Fibroblast of pulmonary artery (primary cell): ENCODE data around the gene PAN3.

ENCODE experiments used
- DNase-seq: peaks from one replicate; pipeline ENCODE4 v3.0.0-alpha.2; 2010; ENCODE audit warnings: low read depth
- H3K4me3 ChIP-seq: replicated peaks from 2 replicates; pipeline ENCODE4 v1.5.1; 2011; ENCODE audit warnings: low read depth, mild to moderate bottlenecking, control low read depth, low read length, moderate library complexity
- CTCF ChIP-seq: IDR thresholded peaks from 2 replicates; pipeline ENCODE4 v1.5.1; 2011; ENCODE audit warnings: mild to moderate bottlenecking, control low read depth, low read length, inconsistent platforms; ENCODE audit errors: missing control alignments

The PAN3 gene

DNA sequence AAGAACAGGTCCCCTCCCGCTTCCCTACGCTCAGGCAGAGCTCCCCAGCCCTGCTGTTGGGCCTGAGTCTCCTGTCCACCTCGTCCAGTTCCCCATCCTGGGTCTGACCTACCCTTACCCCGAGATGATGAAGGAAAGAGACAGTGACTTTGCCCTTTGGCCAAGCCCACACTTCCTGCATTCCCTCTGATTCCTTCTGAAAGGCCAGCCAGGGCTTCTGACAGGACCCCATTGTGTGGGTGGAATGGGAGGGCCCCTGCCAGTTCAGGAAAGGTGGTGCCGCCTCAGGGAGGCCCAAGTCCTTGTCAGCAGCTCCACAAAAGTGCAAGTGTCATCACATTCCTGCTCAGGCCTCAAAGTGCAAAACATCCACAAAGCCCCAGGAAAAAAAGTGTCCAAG, 177.8 kb downstream of the PAN3 start:
- no peak for TF ChIP-seq CTCF
- DNase-seq: no peak
- no peak overlapping the region for H3K4me3 ChIP-seq

DNA sequence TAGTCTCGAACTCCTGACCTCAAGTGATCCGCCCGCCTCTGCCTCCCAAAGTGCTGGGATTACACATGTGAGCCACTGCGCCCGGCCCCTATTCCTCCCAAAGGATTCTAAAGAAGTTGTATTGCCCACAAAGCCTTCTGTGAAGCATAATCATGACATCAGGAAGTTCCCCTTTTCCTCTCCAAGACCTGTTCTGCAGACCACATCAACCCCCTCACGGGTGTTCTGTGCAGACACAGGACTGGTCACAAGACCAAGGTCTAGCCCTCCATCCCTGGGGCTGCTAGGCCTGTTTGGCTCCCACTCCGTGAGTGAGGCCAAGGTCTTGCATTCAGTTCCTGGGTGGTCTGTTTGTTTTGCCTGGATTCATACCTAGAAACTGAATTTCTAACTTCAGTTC, 178.5 kb downstream of the PAN3 start:
- DNase-seq: no peak
- TF ChIP-seq CTCF: no peak
- H3K4me3 ChIP-seq: no peak overlapping the region

DNA sequence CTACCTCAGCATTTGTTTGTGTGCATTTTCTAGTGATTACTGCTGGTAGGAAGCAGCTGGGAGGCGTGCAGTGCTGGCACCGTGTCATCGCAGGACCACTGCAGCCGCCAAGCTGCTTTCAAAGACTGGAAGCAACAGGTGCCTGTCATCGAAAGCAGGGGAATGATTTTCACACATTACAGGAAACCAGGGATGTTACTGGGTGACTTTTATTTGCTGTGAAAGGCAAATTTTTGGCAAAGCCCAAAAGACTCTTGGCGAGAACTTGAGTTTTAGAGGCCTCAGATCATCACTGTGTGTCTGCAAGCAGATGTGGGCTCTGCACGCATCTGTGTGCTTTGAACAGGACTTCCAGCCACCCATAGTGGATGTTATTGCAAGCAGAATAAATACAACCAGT, 180.2 kb downstream of the PAN3 start:
- no peak for TF ChIP-seq CTCF
- H3K4me3 ChIP-seq: no peak overlapping the region
- DNase-seq: no peak

DNA sequence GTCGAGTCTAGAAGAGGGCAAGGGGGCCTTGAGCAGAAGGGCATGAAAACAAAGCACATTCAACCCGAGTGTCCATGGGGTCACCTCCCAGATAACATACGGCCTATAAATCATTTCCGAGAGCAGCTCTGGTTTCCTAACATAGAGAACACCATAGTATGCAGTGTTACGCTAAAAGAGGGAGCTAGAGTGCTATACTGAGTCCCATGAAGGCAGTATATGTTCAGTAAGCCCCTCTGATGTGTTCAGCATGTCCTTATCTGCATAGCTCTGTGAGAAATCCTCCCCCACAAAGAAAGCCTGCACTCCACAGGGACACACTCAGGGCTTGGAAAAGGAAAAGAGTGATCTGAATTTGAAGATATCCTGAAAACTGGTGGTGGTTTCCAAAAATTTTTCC, 181.2 kb downstream of the PAN3 start:
- H3K4me3 ChIP-seq: no peak overlapping the region
- TF ChIP-seq CTCF: no peak
- DNase-seq: no peak

DNA sequence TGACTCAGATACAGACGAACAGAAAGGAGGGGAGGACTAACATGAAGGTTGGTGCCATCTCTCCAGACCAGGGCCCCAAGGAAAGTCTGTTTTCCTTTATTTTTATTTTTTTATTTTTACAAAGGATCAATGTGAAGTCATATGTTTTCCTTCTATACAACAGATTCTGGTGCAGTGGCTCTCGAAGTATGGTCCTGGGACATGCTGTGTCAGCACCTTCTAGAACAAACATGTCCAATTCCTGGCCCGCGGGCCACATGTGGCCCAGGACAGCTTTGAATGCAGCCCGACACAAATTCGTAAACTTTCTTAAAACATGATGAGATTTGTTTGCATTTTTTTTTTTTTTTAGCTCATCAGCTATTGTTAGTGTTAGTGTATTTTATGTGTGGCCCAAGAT, 181.9 kb downstream of the PAN3 start:
- DNase-seq: no peak
- no peak for TF ChIP-seq CTCF

DNA sequence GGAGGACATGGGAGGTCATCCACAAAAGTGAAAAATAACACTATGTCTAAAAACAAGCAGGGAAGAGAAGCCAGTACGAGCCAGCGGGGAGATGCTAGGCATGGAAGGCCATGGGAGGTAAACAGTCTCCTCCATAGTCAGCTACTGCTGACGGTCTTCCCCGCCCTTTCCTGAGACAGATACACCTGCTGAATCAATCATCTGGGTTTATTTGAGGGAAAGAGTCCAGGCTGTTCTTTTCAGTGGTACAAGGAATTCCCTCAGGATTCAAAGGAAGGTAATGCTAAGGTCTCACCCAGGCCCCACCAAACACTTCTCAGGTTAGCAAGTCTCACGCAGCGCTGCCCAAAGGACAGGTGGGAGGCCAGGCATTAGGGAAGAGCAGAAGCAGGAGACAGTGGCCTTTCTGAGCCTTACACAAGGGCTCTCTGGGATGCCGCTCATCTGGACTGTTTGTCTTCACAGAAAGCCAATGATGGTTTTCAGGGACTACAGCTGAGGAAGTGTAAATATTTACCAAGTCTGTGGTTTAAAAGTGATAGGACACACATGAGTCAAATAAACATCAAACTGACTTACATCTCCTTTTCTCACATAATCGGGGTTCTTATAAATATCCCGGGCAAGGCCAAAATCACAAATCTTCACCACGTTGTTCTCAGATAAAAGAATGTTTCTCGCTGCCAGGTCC, 182.7 kb downstream of the PAN3 start:
- no peak overlapping the region for H3K4me3 ChIP-seq
- TF ChIP-seq CTCF: no peak
- DNase-seq: no peak

More for the DNA sequence above, 181.9 kb downstream of the PAN3 start:
- H3K4me3 ChIP-seq: no peak overlapping the region

GRCh38 chr13:28321756-28322155, 183.4 kb downstream of the PAN3 start:
- no peak for DNase-seq
- TF ChIP-seq CTCF: no peak
- no peak overlapping the region for H3K4me3 ChIP-seq
